T-helper 22 cell (primary cell): ENCODE measurements around the gene MX1.

Experiments
- DNase-seq: peaks from one replicate; pipeline ENCODE4 v3.0.0-alpha.2; 2020; ENCODE audit warnings: low read depth

The MX1 gene

GRCh38 chr21:41432562-41433460 lies 6.8 kb downstream of the MX1 start:
- DNase-seq, result no peak

DNA sequence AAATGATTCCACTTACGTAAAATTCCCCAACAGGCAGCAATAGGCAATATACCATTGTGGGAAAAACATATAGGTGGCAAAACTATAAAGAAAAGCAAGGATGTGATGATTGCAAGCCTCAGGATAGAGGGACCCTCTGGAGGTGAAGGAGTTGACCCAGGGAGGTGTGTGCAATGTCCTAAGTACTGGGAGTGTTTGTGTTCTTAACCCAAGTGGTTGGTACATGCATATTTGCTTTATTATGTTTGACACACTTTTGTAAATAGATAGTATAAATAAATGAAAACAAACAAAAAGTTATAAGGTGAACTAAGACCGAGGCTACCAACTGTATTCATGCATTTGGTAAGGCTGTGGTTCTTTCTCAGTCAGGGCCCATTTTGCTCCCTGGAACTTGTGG lies 7.5 kb downstream of the MX1 start:
- DNase-seq, result no peak

- no peak for DNase-seq
Measured at GRCh38 chr21:41435706-41436105, 9.7 kb downstream of the MX1 start.

DNA sequence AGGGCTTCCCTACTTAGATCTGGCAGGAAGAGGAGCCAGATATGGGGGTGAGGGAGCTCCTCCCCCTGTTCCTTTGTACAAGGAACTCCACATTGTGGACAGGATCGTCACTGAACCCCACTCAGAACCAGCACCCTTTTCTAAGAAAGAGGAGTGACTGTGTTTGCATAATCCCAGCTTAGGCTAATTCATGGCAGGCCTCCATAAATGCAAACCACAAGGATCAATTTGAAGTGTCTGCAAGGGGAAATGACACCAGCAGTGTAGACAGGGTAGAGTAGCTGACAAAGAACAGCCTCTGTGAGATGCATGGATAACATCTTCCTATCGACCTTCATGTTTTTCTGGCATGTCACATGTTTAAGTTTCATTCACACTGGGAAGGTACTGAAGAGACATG lies 11.7 kb downstream of the MX1 start:
- DNase-seq, result no peak

DNA sequence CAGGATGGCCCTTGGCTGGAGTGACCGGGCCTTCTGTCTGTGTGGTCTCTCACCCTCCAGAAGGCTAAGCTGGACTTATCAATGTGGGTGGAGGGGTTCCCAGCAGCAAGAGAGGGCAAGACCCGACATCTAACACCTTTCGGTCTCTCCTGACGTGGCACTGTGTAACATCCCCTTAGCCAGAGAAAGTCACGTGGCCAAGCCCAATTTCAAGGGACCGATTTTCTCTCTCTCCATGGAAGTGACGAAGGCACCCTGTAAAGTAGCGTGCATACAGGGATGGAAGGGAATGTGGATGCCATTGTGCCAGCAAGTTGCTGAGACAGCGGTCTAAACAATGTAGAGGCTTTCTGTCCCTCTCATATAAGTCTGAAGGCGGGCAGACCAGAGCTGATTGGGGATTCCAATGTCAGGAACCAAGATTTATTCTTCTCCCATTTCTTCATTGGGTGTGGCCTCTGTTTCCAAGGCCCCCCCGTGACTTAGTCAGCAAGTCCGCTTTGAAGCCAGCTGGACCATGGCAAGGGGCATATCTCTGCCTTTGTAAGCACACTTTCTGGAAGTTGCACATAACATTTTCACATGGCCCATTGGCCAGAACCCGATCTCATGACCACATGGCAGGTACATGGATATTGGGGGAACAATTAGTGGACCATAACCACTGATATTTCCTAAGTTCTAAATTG lies 12.5 kb downstream of the MX1 start:
- DNase-seq, result no peak

DNA sequence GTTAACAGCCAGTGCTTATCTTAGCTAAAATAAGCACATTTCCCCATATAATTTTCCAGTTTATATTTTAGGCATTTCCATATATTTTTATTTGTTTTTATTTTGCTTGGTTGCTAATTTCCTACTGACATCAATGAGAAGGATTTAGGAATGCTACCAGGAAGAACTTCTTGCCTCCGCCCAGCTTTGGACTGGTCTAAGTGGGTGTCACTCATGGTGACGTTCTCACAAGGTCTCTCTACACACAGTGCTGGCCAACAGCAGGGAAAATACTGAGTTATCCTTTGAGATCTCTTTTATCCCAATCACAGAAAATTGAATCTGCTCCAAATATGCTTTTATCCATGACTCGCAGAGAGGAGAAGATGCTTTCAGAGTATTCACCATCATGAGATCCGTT lies 13.2 kb downstream of the MX1 start:
- DNase-seq, result no peak

- no peak for DNase-seq
Measured at GRCh38 chr21:41441546-41441945, 15.5 kb downstream of the MX1 start.

- DNase-seq, result no peak
Measured at GRCh38 chr21:41442481-41443186, 16.6 kb downstream of the MX1 start.

DNA sequence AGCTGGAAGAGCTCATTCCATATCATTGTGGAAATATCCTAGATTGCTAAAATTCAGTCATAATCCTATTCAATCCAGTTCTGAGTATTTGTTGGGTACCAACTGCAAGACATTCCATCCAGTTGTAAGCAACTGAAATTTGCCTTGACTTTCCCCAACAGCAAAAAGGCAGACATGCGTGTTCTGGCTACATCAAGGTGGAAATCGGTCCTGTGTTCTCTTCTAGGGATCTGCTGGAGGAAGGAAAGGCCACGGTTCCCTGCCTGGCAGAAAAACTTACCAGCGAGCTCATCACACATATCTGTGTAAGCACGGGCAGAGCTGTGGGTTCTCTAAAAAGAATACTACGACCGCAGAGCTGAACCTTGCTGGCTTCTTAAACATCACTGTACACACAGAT lies 17.5 kb downstream of the MX1 start:
- DNase-seq, result no peak

DNA sequence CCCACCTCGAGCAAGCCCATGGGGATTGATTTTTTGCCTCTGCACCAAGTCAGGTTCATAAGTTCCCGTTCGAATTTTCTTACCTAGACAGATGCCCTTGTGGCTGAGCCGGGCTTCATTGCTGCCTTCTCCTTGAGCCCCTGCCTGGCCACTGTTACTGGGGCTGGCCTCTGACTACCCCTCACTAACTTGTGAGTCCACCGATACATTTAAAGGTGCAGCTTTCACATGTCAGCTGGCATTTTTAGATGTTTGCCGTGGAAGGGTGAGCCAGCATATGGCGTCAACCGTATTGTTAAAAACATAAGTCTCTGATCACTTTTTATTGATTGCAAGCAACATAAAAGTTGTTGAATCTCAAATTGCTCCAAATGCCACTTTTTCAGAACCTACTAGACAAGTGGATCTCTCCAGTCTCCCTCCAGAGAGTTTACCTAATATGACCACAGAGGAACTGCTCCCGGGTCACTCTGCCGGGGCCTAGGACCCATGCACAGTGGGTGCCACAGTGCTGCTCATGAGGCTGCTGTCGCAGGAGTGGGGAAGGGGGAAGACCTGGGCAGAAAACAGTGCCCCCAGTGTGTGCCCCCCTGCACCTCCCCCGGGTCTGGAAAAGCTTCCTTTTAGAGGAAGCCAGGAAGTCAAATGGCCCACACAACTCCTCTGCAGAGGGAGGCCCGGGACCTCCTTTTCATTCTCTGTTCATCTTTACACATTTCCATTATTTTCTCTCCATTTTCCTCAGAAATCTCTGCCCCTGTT lies 18.8 kb downstream of the MX1 start:
- no peak for DNase-seq

- no peak for DNase-seq
Measured at GRCh38 chr21:41445465-41445862, 19.4 kb downstream of the MX1 start.

- no peak for DNase-seq
Measured at GRCh38 chr21:41446586-41446985, 20.5 kb downstream of the MX1 start.

DNA sequence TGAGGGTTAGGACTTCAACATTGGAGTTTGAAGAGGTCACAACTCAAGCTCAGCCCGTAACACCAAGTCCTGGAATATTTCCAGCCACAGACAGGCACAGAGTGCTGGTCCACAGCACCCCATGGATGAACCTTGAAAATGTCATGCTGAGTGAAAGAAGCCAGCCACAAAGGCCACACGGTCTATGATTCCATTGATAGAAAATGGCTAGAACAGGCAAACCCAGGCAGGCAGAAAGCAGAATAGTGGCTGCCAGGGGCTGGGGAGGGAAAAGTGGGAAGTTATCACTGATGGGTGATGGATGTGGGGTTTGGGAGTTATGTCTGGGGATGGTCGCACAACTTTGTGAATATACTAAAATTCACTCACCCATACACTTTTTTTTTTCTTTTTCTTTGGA lies 21.3 kb downstream of the MX1 start:
- no peak for DNase-seq

GRCh38 chr21:41449613-41450012 lies 23.6 kb downstream of the MX1 start:
- no peak for DNase-seq

DNA sequence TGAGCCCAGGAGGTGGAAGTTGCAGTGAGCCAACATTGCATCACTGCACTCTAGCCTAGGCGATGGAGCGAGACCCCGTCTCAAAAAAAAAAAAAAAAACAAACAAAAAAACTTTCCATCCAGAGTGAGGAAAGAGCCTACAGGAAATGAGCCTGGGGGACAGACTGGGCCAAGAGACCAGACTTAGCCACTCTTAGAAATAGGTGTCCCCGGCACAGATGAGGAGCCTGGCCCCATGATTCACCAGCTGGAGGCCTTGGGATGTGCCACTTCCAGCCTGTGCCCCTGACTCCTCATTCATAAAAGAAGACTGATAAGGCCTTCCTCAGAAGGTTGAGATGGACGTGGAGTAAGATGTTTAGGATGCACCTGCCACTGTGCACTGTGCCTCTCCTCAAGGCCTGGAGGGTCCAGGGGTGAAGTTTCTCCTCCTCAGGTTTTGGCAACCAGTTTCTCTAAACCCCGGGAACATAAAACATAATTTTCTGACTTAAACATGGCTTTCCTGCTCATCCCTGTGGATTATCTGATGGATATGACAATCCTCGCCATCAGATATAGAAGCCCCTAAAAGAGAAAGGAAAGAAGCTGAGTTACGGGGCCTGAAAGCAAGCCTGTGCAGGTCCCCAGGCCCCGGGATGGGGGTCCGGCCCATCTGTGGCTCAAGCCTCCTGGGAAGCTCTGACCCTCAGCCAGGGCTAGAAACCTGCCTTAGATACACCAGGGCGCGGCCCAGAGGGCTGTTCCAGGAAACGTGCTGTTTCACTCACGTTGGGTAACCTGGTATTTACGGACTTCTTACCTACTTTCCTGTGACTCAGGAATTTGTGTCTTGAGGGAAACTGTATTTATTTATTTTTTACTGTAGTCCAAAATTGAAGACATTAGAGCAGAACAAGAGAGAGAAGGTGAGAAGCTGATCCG lies 26.0 kb downstream of the MX1 start:
- DNase-seq, result no peak

DNA sequence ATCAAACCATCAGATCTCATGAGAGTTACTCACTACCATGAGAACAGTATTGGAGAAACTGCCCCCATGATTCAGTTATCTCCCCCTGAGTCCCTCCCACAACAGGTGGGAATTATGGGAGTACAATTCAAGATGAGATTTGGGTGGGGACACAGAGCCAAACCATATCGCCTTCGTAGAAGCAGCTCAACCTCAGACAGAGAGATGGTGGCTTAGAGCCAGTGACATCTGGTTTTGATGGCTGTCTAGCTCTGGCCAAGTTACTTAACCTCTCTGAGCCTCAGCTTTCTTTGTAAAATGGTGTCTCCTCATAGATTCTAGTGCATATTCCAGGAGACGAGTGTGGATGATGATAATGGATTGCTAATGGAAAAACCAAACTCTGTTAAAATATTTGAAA lies 27.2 kb downstream of the MX1 start:
- no peak for DNase-seq

DNA sequence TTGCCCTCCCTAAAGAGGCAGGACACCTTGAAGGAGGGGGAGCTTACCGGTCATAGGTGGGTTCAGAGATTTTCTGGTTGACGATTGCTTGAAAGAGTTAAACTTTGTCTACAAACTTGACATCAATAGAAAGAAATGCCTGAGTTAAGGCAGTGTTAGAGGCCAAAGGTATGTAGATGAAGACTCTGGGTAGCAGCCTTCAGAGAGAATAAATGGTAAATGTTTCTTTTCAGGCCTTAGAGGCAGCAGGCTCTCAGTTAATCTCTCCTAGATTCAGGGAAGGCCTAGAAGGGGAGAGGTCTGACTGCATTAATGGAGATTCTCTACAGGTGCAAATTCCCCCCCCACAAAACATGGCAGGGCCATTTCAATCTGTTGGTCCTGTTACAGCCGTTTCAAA lies 27.7 kb downstream of the MX1 start:
- no peak for DNase-seq

GRCh38 chr21:41458121-41458520 lies 32.1 kb downstream of the MX1 start:
- DNase-seq, result no peak

DNA sequence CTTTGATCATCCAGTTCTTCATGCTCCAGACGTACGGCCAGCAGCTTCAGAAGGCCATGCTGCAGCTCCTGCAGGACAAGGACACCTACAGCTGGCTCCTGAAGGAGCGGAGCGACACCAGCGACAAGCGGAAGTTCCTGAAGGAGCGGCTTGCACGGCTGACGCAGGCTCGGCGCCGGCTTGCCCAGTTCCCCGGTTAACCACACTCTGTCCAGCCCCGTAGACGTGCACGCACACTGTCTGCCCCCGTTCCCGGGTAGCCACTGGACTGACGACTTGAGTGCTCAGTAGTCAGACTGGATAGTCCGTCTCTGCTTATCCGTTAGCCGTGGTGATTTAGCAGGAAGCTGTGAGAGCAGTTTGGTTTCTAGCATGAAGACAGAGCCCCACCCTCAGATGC lies 32.5 kb downstream of the MX1 start:
- DNase-seq, result no peak

DNA sequence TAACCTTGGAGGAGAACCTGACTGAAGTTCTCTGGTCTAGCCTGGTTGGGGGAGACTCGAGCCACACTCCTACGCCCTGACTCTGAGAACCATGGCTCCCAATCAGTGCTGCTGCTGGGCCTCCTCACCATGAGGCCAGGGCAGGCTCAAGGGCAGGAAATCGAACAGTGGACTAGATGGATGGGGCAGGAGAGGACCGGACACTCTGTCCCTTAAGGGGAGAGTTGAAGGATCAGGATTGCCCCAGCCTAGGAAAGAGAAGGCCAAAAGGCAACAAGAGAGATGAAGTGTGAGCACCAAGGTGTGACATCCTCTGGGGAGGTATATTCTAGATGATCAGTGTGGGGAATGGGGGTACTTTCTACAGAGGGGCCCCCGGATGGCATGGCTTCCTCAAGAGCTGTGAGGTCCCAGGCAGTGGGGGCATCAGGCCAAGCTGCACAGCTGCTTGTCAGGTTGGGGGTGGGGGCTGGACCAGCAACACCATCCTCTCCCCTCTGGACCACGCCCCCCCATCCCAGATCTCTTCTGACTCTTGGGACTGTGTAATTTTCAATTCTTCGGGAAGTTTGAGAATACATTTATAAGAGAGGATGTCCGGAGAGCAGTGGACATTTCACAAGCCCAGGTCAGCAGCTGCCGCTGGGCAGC lies 34.0 kb downstream of the MX1 start:
- DNase-seq, result no peak
